ENCODE results near the gene SH3BGRL2. TPM values are rescaled to one million over a fixed set of nuclear protein-coding genes. Genes with fewer than 3 reads are reported as not detected.

SH3BGRL2 gene
- total and polyA plus RNA-seq, 11 donors = 2.5 to 14.1 (median 5.6) TPM

DNA sequence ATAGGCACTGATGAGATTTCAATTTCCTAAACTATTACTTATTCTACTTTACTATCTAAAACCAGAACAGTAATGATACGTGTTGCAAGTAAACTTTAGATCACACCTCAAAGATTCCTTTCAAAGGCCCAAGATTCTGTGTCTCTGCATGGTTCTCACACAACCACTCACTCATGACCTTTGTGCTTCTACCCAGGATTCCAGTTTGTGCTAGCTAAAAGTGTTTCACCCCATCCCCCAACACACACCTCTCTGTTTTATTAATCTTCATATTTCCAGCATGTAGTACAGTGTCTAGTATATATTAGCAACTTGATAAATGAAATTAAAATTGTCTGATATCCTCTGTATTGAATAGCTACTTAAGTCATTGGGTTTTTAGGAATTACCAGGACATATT, 8.8 kb upstream of the SH3BGRL2 start:
- TF ChIP-seq, protein P1, sequence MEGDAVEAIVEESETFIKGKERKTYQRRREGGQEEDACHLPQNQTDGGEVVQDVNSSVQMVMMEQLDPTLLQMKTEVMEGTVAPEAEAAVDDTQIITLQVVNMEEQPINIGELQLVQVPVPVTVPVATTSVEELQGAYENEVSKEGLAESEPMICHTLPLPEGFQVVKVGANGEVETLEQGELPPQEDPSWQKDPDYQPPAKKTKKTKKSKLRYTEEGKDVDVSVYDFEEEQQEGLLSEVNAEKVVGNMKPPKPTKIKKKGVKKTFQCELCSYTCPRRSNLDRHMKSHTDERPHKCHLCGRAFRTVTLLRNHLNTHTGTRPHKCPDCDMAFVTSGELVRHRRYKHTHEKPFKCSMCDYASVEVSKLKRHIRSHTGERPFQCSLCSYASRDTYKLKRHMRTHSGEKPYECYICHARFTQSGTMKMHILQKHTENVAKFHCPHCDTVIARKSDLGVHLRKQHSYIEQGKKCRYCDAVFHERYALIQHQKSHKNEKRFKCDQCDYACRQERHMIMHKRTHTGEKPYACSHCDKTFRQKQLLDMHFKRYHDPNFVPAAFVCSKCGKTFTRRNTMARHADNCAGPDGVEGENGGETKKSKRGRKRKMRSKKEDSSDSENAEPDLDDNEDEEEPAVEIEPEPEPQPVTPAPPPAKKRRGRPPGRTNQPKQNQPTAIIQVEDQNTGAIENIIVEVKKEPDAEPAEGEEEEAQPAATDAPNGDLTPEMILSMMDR (IDR thresholded peaks at IDR 0.05) = no peak
- no peak for TF ChIP-seq POLR2A (IDR thresholded peaks at IDR 0.05)
- no peaks in the 10 kb centered on the region for H3K4me1 ChIP-seq
- H3K27ac ChIP-seq = no peak overlapping the region
- H3K9me3 ChIP-seq = no peaks in the 10 kb centered on the region
- no peaks in the 10 kb centered on the region for H3K36me3 ChIP-seq
- intact Hi-C loops (cut with DNase I) = no loop called here
- 88 to 97% (median 92%) methylated on average over 1 of the region's 1 CpG for WGBS, 4 donors
- no peak for DNase-seq
- no peak overlapping the region for H3K4me3 ChIP-seq
- no peaks in the 10 kb centered on the region for H3K27me3 ChIP-seq
- ATAC-seq = no peak

DNA sequence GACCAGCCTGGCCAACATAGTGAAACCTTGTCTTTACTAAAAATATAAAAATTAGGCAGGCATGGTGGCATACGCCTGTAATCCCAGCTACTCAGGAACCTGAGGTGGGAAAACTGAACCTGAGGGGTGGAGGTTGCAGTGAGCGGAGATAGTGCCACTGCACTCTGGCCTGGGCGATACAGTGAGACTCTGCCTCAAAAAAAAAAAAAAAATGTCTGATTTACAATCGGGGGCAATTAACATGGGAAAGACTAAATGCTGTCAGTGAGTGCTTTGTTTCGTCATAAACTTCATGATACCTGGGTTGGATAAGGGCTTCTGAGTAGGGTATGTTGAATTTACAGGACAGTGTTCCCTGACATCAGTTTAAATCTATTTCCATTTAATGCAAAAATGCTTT, 8.0 kb upstream of the SH3BGRL2 start:
- Histone ChIP-seq H3K4me1 (no peaks in the 10 kb centered on the region), H3K4me3 (no peak overlapping the region), H3K27ac (no peak overlapping the region), H3K27me3 (no peaks in the 10 kb centered on the region), H3K9me3 (no peaks in the 10 kb centered on the region), H3K36me3 (no peaks in the 10 kb centered on the region)
- DNase-seq (no peak), ATAC-seq (no peak)
- intact Hi-C loops (cut with DNase I) = no loop called here
- TF ChIP-seq, protein P1 (IDR thresholded peaks at IDR 0.05) = no peak
- TF ChIP-seq POLR2A (IDR thresholded peaks at IDR 0.05) = no peak
- 88 to 96% (median 93%) methylated on average over 5 of the region's 5 CpGs for WGBS, 4 donors

DNA sequence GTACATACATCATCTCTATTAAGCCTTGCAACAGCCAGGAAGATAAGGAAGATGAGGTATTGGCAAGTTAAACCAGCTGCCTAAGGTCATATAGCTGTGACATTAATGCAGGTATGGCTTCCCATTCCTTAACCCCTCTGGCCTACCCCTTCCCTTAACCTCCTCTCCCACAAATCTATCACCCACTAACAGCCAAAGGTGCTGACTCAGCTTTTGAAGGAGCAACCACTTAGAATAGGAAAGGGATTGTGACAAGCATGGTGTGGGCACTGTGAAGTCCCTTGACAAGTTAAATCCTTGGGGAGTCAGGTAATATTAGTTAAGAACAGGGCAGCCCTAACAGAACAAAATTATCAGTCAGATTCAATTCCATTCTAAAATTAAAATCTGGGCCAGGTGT, 5.4 kb upstream of the SH3BGRL2 start:
- DNase-seq (no peak), ATAC-seq (no peak)
- H3K27ac ChIP-seq = no peak overlapping the region
- H3K27me3 ChIP-seq = peaks cover 0 to 9% (median 0%) of the 10 kb centered on the region in 9 donors
- intact Hi-C loops (cut with DNase I) = no loop called here
- no peaks in the 10 kb centered on the region for H3K9me3 ChIP-seq
- no peak overlapping the region for H3K4me3 ChIP-seq
- no peaks in the 10 kb centered on the region for H3K36me3 ChIP-seq
- peaks cover 0 to 6% (median 1%) of the 10 kb centered on the region in 12 donors for H3K4me1 ChIP-seq
- no peak for TF ChIP-seq POLR2A (IDR thresholded peaks at IDR 0.05)
- TF ChIP-seq, protein P1 (IDR thresholded peaks at IDR 0.05) = no peak

DNA sequence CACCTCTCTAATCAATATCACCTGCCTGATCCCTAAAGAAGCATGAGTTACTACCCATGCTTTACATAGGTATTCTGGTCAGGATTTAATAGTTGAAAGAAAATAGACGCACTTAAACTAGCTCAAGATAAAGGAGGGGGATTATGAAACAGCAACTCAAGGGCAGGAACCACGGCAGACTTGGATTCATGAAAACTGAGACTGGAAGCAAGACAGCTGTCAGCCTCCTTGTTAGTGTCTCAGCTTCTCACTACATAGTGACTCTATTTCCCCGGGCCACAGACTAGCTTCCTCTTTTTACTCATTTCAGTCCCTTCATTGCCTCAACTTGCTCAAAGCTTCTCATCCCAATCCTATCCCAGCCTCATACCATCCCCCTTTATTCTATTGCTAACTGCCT, 4.3 kb upstream of the SH3BGRL2 start:
- no peak for ATAC-seq
- no peak for DNase-seq
- Histone ChIP-seq H3K27ac (no peak overlapping the region), H3K4me1 (peaks cover 0 to 10% (median 2%) of the 10 kb centered on the region in 12 donors), H3K27me3 (peaks cover 0 to 12% (median 0%) of the 10 kb centered on the region in 9 donors), H3K9me3 (no peaks in the 10 kb centered on the region), H3K4me3 (no peak overlapping the region), H3K36me3 (no peaks in the 10 kb centered on the region)
- TF ChIP-seq POLR2A (IDR thresholded peaks at IDR 0.05) = no peak
- TF ChIP-seq, protein P1 (IDR thresholded peaks at IDR 0.05) = no peak
- WGBS, 4 donors = 76 to 90% (median 82%) methylated on average over 3 of the region's 3 CpGs
- intact Hi-C loops (cut with DNase I) = no loop called here

Data from heart left ventricle (tissue), 16 donors.